Glutamatergic neuron (in vitro differentiated cells): ENCODE results near the gene LMF1. TPM values are rescaled to one million over a fixed set of nuclear protein-coding genes. Genes with fewer than 3 reads are reported as not detected.

Experiments used
- DNase-seq: peaks from one replicate; pipeline ENCODE4 v3.0.0; 2022
- H3K27ac Mint-ChIP-seq: one replicate; pipeline ENCODE4 v1.8.0; 2020; ENCODE audit warnings: mild to moderate bottlenecking, mixed read lengths, inconsistent platforms; ENCODE audit not compliant: unreplicated experiment
- H3K27me3 Mint-ChIP-seq: one replicate; pipeline ENCODE4 v1.8.0; 2020; ENCODE audit warnings: mild to moderate bottlenecking, moderate library complexity, mixed read lengths, inconsistent platforms; ENCODE audit not compliant: unreplicated experiment
- H3K36me3 Mint-ChIP-seq: one replicate; pipeline ENCODE4 v1.8.0; 2020; ENCODE audit warnings: mild to moderate bottlenecking, mixed read lengths, inconsistent platforms; ENCODE audit not compliant: unreplicated experiment
- H3K4me1 Mint-ChIP-seq: one replicate; pipeline ENCODE4 v1.8.0; 2020; ENCODE audit warnings: mild to moderate bottlenecking, low read depth, mixed read lengths, inconsistent platforms; ENCODE audit not compliant: unreplicated experiment
- H3K4me3 Mint-ChIP-seq: one replicate; pipeline ENCODE4 v1.8.0; 2020; ENCODE audit warnings: mild to moderate bottlenecking, mixed read lengths, inconsistent platforms; ENCODE audit not compliant: unreplicated experiment
- H3K9me3 Mint-ChIP-seq: one replicate; pipeline ENCODE4 v1.8.0; 2020; ENCODE audit warnings: mild to moderate bottlenecking, moderate library complexity, mixed read lengths, inconsistent platforms; ENCODE audit not compliant: unreplicated experiment
- total RNA-seq: library from RNA; stranded (reverse); fragmentation: NEBNext Ultra II Directional; extraction: Animal tissue kit (Norgen Biotek cat#: 25700); gene quantifications from one replicate; pipeline ENCODE4 v1.2.1, GENCODE V29; 2021; ENCODE audit not compliant: unreplicated experiment
- TF ChIP-seq, protein P1 (sequence below): fragments of 200-600 bp; sonication (generic); IDR thresholded peaks from one replicate; pipeline ENCODE4 v1.5.0; 2021; ENCODE audit not compliant: partially characterized antibody, unreplicated experiment

The LMF1 gene
- total RNA-seq, 1 donor from 2014 or later = 17.4 TPM

DNA sequence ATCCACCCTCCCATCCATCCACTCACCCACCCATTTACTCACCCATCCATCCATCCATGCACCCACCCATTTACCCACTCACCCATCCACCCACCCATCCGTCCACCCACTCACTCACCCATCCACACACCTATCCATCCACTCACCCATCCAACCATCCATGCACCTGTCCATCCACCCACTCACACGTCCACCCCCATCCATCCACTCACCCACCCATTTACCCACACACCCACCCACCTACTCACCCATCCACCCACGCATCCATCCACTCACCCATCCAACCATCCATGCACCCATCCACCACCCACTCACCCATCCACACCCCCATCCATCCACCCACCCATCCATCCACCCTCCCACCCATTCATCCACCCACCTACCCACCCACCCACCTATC is 22.9 kb upstream of the LMF1 start:
- Mint-ChIP-seq H3K4me1 (no peaks in the 10 kb centered on the region), H3K27ac (no peak overlapping the region)
- DNase-seq = no peak

DNA sequence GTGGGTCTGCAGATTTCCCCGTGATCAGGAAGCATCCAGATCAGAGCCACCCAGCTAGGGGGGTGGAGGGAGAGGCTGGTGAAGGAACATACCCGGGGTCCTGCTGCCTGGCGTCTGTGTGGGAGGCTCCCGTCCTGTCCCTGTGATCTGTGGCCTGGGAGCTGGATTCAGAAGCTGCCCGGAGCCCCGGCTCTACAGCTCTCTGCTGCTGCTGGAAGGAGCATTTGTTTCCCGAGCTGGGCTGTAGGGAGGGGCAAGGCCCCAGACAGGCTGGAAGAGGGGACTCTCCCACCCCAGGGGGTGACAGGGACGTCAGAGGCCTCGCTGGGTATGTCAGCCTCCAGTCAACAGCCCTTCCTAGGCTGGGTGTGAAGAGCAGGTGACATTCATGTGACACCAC is 21.0 kb upstream of the LMF1 start:
- TF ChIP-seq, protein P1, sequence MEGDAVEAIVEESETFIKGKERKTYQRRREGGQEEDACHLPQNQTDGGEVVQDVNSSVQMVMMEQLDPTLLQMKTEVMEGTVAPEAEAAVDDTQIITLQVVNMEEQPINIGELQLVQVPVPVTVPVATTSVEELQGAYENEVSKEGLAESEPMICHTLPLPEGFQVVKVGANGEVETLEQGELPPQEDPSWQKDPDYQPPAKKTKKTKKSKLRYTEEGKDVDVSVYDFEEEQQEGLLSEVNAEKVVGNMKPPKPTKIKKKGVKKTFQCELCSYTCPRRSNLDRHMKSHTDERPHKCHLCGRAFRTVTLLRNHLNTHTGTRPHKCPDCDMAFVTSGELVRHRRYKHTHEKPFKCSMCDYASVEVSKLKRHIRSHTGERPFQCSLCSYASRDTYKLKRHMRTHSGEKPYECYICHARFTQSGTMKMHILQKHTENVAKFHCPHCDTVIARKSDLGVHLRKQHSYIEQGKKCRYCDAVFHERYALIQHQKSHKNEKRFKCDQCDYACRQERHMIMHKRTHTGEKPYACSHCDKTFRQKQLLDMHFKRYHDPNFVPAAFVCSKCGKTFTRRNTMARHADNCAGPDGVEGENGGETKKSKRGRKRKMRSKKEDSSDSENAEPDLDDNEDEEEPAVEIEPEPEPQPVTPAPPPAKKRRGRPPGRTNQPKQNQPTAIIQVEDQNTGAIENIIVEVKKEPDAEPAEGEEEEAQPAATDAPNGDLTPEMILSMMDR = no peak
- H3K36me3 Mint-ChIP-seq = peaks cover 12% of the 10 kb centered on the region
- peaks cover 13% of the 10 kb centered on the region for H3K9me3 Mint-ChIP-seq
- no peaks in the 10 kb centered on the region for H3K4me1 Mint-ChIP-seq
- no peak for DNase-seq
- H3K4me3 Mint-ChIP-seq = no peak overlapping the region
- H3K27ac Mint-ChIP-seq = no peak overlapping the region
- H3K27me3 Mint-ChIP-seq = peaks cover 3% of the 10 kb centered on the region

More for the DNA sequence above, 22.9 kb upstream of the LMF1 start:
- TF ChIP-seq, protein P1 = no peak
- Mint-ChIP-seq H3K36me3 (peaks cover 12% of the 10 kb centered on the region), H3K4me3 (no peak overlapping the region), H3K9me3 (peaks cover 13% of the 10 kb centered on the region), H3K27me3 (peaks cover 3% of the 10 kb centered on the region)

DNA sequence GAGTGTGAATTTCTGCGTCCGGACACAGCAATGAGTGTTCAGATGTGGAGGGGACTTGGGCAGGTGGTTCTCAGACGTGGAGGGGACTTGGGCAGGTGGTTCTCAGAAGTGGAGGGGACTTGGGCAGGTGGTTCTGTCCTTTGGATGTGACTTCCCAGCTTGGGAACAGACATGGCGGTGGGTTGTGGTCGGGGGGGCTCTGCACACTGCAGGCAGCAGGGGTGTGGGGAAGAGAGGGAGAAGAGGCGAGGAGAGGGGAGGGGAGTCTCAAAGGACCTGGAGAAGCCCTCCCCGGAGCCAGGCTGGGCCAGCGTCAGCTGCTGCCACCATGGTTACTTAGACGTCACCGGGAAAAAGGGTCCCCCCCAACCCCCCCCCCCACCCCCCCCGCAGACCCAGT is 20.6 kb upstream of the LMF1 start:
- Mint-ChIP-seq H3K4me1 (no peaks in the 10 kb centered on the region), H3K9me3 (peaks cover 13% of the 10 kb centered on the region), H3K27me3 (peaks cover 2% of the 10 kb centered on the region), H3K27ac (no peak overlapping the region), H3K4me3 (no peak overlapping the region), H3K36me3 (peaks cover 12% of the 10 kb centered on the region)
- DNase-seq = no peak
- TF ChIP-seq, protein P1 = no peak

DNA sequence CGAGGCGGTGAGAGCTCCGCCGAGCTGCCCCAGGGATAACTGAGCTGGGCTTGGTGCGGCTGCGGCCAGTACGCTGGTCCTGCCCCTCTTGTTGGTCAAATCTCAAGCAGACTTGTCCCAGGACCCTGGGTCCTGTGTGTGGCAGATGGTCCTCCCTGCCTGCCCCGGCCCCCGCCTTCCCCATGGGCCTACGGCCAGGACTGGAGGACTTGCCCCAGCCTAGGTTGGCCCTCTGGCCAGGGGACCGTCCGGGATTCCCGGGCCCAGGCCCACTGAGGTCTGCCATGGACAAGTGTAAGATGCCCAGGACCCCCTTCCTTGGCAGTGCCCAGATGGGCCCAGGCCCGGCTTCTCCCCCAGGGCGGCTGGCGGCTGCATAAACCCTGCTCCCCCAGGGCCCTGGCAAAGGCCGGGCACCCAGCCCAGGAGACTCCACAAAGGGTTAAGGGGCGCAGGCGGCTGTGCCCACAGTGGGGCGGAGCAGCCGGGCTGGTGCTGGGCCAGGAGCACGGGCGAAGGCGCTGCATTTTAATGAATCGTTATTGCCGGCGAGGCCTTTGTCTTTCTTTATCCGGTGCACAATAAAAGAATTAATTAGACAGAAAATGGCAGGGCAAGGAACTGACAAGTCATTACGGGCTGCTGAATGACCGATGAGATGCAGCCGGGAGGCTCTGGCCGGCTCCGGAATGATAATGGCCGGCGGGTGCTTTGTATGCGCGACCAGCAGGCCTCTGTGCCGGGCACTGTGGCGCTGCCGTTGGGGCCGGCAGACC is 19.9 kb upstream of the LMF1 start:
- Mint-ChIP-seq H3K27ac (no peak overlapping the region), H3K27me3 (no peaks in the 10 kb centered on the region), H3K4me3 (no peak overlapping the region), H3K4me1 (no peaks in the 10 kb centered on the region), H3K36me3 (peaks cover 6% of the 10 kb centered on the region), H3K9me3 (peaks cover 8% of the 10 kb centered on the region)
- DNase-seq = no peak
- TF ChIP-seq, protein P1 = no peak

DNA sequence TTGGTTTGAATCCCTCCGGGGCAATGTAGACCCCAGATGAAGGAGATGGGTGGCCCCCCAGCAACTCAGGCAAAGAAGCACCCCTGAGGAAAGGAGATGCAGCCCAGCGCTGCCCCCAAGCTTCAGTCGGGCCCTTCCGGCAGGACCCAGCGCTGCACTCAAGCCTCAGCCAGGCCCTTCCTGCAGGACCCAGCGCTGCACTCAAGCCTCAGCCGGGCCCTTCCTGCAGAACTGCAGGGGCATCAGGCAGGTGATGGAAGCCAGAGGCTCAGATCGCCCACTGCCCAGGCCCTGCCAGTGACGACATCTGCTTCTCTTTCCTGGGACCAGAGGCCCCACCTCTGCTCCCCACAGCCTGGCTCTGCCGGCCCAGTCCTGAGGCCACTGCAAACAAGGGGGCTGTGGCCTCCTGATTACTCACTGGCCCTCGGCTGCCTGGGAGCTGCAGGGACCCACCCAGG is 18.6 kb upstream of the LMF1 start:
- Mint-ChIP-seq H3K4me3 (no peak overlapping the region), H3K27ac (no peak overlapping the region), H3K36me3 (no peaks in the 10 kb centered on the region), H3K9me3 (no peaks in the 10 kb centered on the region), H3K27me3 (no peaks in the 10 kb centered on the region), H3K4me1 (no peaks in the 10 kb centered on the region)
- no peak for DNase-seq
- TF ChIP-seq, protein P1 = no peak
